Duodenal mucosa (tissue), 2 donors: ENCODE results near the gene TRPM1.
"Not testable (repeated sequence)": the region's sequence is repeated elsewhere in the genome, so short reads cannot be mapped to it uniquely, and the experiment has no call there.

ENCODE experiments used
- H3K27ac ChIP-seq: one replicate; pipeline ENCODE4 v1.7.0; 2013; ENCODE audit warnings: low read depth, low read length
- H3K27me3 ChIP-seq, 2 donors: one replicate each; pipeline ENCODE4 v1.7.0; 2013; ENCODE audit warnings: low read length in 2 of 2, control low read depth in 1 of 2; ENCODE audit not compliant: insufficient read depth in 2 of 2, control insufficient read depth in 1 of 2
- H3K36me3 ChIP-seq, 2 donors: one replicate each; pipeline ENCODE4 v1.7.0; 2013; ENCODE audit warnings: low read length in 2 of 2, control low read depth in 1 of 2; ENCODE audit not compliant: insufficient read depth in 2 of 2, control insufficient read depth in 1 of 2
- H3K4me1 ChIP-seq, 2 donors: one replicate each; pipeline ENCODE4 v1.7.0; 2013; ENCODE audit warnings: low read length in 2 of 2, control low read depth in 1 of 2; ENCODE audit not compliant: insufficient read depth in 2 of 2, control insufficient read depth in 1 of 2
- H3K4me3 ChIP-seq, 2 donors: one replicate each; pipeline ENCODE4 v1.7.0; 2013; ENCODE audit warnings: low read length in 2 of 2, low read depth in 1 of 2
- H3K9ac ChIP-seq, 2 donors: one replicate each; pipeline ENCODE4 v1.7.0; 2013; ENCODE audit warnings: low read length in 2 of 2, low read depth in 1 of 2
- H3K9me3 ChIP-seq, 2 donors: one replicate each; pipeline ENCODE4 v1.7.0; 2013; ENCODE audit warnings: low read length in 2 of 2, control low read depth in 1 of 2; ENCODE audit not compliant: control insufficient read depth in 1 of 2

TRPM1 gene

DNA sequence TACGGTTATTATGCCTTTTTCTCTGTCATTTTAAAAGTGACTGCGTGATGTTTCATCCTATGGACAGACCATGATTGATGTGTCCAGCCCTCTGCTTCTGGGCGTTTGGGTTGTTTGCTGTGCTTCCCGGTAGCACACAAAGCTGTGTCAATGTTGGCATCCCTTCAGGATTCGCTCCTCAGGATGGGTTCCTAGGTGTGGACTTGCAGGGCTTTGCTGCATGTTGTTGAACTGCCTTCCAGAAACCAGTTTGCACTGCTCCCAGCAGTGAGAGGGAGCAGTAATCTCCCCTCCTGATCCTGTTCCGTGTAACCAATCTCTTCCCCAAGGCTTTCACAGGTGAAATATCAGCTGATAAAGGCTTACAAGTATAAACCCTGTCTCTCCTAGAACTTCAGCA is 787 bp downstream of the TRPM1 start:
- no peaks in the 10 kb centered on the region for H3K27me3 ChIP-seq
- no peaks in the 10 kb centered on the region for H3K36me3 ChIP-seq
- H3K9me3 ChIP-seq, result no peaks in the 10 kb centered on the region
- no peak overlapping the region for H3K9ac ChIP-seq
- H3K4me3 ChIP-seq, result no peak overlapping the region
- no peak overlapping the region for H3K27ac ChIP-seq
- H3K4me1 ChIP-seq, result no peaks in the 10 kb centered on the region

DNA sequence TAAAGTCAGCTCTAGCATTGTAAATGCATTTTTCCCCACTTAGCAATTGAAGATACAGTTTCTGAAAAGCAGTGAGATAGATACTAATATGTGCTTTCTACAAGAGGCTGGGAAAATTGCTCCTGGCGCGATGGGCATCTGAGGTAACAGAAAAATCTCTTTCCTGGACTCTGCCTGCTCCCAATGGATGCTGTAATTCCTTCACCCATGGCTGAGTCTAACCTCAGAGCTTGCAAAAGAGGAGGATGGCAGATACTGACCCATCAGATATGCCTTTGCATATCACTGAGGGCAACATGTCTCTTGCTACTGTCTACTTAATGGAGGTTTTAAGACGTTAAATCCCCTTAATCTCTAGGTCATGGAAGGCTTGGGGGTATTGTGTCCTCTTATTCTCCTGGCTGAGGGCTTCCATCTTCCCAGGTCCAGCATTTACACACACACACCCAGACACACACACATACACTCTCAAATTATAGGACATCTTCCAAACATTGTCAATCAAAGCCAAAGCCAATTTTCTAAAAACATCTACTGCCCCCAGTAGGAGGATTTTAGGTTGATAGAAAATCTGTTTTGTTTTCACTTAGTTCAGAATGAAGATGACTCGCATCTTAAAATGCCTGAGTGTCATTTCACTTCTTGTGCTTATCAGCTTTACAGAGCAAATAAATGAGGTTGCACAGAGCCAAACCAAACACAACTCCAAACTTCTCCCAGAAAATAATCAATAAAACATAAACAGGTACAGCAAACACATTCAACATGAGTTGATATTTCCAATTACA is 2.4 kb downstream of the TRPM1 start:
- H3K27me3 ChIP-seq, result no peaks in the 10 kb centered on the region
- no peaks in the 10 kb centered on the region for H3K4me1 ChIP-seq
- H3K27ac ChIP-seq, result no peak overlapping the region
- H3K9ac ChIP-seq, result no peak overlapping the region
- no peaks in the 10 kb centered on the region for H3K36me3 ChIP-seq
- H3K4me3 ChIP-seq, result no peak overlapping the region
- H3K9me3 ChIP-seq, result no peaks in the 10 kb centered on the region

DNA sequence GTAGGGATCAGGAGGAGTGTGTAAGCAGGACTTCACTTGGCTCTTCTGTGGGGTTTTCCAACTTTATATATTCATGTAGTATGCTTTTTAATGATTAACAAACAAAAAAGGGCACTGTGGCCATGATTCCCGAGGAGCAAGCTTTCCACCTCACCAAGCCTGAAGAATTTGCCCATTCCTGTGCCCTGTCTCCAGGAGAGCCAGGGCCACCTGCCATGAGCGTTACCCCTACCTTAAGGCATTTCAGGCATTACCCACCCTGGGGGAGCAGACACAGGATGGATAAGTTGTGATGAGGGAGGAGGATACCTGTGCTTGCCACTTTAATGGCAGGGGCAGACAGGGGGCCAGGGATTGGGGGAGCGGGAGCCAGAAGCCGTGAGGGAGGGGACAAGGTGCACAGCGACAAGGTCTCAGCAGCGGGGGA is 3.0 kb downstream of the TRPM1 start:
- no peak overlapping the region for H3K4me3 ChIP-seq
- H3K27me3 ChIP-seq, result no peaks in the 10 kb centered on the region
- no peak overlapping the region for H3K9ac ChIP-seq
- no peaks in the 10 kb centered on the region for H3K9me3 ChIP-seq
- H3K36me3 ChIP-seq, result no peaks in the 10 kb centered on the region
- H3K4me1 ChIP-seq, result no peaks in the 10 kb centered on the region
- no peak overlapping the region for H3K27ac ChIP-seq

DNA sequence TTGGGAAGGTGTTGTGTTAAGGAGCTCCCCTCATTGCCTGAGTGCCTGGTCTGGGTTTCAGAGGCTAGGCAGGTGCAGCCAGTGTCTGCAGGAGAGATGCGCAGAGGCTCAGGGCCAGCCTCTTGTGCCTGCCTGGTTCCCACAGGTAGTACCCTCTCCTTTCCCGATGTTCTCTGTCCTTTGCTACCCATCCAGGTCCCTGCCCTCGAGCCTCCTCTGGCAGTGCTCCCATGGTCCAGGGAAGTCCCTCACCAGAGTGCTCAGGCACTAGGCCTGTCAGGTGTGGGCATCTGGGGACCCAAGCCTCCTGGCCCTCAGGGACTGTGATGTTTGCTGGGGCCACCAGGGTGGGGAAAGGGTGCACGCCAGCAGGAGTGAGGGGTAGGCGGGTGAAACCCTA is 5.0 kb downstream of the TRPM1 start:
- no peaks in the 10 kb centered on the region for H3K4me1 ChIP-seq
- no peaks in the 10 kb centered on the region for H3K27me3 ChIP-seq
- H3K9ac ChIP-seq, result no peak overlapping the region
- H3K4me3 ChIP-seq, result no peak overlapping the region
- no peak overlapping the region for H3K27ac ChIP-seq
- H3K36me3 ChIP-seq, result no peaks in the 10 kb centered on the region
- H3K9me3 ChIP-seq, result no peaks in the 10 kb centered on the region

DNA sequence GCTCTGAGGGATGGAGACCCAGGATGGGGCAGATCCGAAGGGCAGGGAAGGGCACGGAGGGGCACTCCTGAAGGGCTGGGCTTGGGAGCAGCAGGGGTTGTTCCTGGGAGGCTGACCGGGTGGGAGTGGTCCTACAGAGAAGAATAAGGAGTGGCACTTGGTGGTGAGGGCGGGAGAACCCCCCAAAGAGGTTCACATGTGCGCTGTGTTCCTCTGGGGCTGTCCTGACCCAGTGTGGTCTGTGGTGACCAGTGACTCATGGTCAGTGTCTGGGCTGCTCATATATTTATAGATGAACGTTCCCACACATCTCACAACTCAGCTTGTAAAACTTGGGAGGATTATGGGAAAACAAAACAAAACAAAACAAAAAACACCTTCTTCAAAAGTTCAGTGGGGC is 10.0 kb downstream of the TRPM1 start:
- Histone ChIP-seq H3K27ac (no peak overlapping the region), H3K4me1 (no peaks in the 10 kb centered on the region), H3K36me3 (no peaks in the 10 kb centered on the region), H3K27me3 (no peaks in the 10 kb centered on the region), H3K9ac (no peak overlapping the region), H3K9me3 (no peaks in the 10 kb centered on the region), H3K4me3 (no peak overlapping the region)

DNA sequence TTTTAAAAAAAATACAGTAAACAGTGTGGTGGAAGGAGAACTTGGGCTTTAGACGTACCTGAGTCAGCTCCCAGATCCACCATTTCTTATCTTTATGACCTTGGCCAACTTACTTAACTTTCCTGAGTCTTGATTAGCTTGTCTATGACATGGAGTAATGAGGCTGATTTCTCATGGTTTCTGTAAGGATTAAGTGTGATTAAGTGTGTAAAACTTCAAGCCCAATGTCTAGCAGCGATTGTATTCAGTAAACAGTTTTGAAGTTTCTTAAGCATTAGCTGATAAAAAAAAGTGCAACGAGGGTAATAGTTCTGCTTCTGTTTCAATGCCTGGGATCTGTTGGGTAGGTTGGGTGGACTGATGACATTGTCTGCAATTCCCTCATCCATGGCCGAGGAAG is 10.8 kb downstream of the TRPM1 start:
- H3K27ac ChIP-seq, result no peak overlapping the region
- H3K9me3 ChIP-seq, result no peaks in the 10 kb centered on the region
- no peaks in the 10 kb centered on the region for H3K36me3 ChIP-seq
- H3K4me1 ChIP-seq, result no peaks in the 10 kb centered on the region
- no peak overlapping the region for H3K9ac ChIP-seq
- H3K4me3 ChIP-seq, result no peak overlapping the region
- no peaks in the 10 kb centered on the region for H3K27me3 ChIP-seq

DNA sequence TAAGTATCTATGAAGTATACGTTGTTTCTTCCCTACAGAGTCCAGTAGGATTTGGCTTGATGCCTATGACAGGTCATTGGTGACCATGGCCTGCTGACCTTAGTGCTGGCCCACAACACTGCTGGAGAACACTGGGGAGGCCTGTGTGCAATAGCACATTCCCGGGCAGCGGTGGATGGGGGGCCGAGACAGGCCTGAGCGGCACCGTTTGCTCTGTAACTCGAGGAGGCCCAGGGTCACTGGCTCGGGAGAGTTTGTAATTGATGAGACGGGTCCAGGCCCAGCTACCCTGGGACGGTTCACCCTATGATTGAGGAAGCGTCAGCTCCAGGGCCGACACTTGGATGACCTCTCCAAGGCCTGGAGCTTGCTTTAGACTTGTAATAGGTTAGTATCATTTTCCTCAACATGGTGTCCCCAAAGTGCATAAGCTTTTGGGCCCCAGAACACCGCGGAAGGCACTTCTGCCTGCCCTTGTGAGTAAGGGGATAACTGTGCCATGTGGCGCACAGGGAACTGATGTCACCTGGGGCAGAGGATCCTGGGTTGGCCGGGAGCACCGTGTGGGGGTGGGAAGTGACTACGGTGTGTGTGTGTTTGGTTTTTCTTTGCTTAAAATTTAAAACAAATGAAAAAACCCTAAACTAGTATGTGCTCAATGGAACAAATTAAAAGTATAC is 12.0 kb downstream of the TRPM1 start:
- Histone ChIP-seq H3K36me3 (no peaks in the 10 kb centered on the region), H3K27me3 (no peaks in the 10 kb centered on the region), H3K9me3 (no peaks in the 10 kb centered on the region), H3K4me3 (no peak overlapping the region), H3K27ac (no peak overlapping the region), H3K9ac (no peak overlapping the region), H3K4me1 (no peaks in the 10 kb centered on the region)

DNA sequence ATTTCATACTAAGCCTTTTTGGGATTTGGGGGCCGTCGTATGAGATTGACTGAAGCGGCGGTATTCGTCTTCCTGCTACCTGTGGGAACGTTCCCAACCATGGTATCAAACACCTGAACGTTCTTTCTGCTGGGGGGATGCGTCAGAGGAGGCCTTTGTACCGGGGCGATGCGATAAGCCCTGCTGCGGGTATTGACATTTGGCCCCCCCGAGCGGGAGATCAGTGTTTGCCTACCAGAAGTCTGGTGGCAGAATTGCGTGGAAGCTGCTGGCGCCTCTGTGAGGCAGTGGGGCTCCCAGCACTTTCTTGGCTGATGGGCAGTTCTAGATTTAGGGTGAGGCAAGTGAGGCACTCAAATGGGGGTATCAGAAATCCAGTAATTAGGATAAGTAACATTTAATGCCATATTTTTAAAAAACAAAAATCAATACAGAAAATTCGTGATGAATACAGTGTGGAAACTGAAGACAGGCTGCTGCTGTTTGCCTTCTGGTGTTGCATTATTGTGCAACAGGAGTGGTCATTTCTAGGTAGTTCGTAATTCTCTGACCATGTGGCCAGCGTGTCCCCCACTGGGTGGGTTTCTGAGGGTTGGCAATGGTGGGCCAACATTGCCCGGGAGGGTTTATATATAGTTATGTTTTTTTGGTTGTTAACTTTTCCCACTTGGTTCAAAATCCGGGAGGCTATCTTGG is 12.7 kb downstream of the TRPM1 start:
- no peaks in the 10 kb centered on the region for H3K36me3 ChIP-seq
- H3K9me3 ChIP-seq, result no peaks in the 10 kb centered on the region
- H3K4me1 ChIP-seq, result peaks cover under 1 to 1% of the 10 kb centered on the region in 2 donors
- H3K27ac ChIP-seq, result no peak overlapping the region
- no peak overlapping the region for H3K4me3 ChIP-seq
- H3K27me3 ChIP-seq, result no peaks in the 10 kb centered on the region
- H3K9ac ChIP-seq, result no peak overlapping the region

DNA sequence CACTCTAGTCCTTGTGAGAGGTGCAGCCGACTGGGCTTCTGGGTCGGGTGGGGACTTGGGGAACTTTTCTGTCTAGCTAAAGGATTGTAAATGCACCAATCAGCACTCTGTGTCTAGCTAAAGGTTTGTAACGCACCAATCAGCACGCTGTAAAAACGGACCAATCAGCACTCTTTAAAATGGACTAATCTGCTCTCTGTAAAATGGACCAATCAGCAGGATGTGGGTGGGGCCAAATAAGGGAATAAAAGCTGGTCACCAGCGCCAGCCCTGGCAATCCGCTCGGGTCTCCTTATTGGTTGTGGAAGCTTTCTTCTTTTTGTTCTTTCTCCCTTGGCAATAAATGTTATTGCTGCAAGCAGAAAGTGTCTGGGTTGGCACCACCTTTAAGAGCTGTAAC is 13.5 kb downstream of the TRPM1 start:
- not testable (repeated sequence) for H3K9me3 ChIP-seq, H3K36me3 ChIP-seq, H3K27me3 ChIP-seq

DNA sequence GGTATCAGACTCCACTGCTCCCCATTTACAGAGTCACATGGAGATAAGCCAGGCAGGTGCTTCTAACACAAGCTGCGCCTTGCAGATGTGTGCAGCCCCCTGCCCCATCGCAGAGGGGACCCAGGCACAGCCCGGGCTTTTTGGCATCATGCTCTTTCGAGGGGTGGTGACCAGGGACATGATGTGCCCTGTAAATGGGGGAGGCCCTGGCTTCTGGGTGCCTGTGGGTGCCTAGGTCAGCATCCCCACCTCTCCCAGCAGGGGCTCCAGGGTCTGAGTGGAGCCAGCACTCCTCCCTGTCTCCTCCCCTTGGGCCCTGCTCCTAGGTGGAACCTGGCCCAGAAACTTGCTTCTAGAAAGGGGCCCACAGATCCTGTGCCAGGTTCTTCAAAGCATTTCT is 15.2 kb downstream of the TRPM1 start:
- no peaks in the 10 kb centered on the region for H3K36me3 ChIP-seq
- H3K27me3 ChIP-seq, result no peaks in the 10 kb centered on the region
- H3K27ac ChIP-seq, result no peak overlapping the region
- peaks cover 21 to 26% of the 10 kb centered on the region in 2 donors for H3K4me1 ChIP-seq
- H3K9ac ChIP-seq, result no peak overlapping the region
- no peaks in the 10 kb centered on the region for H3K9me3 ChIP-seq
- H3K4me3 ChIP-seq, result no peak overlapping the region

More for the DNA sequence above, 13.5 kb downstream of the TRPM1 start:
- H3K27ac ChIP-seq, H3K9ac ChIP-seq, H3K4me1 ChIP-seq, H3K4me3 ChIP-seq: not testable (repeated sequence)
